Neural cell (in vitro differentiated cells): ENCODE data around the gene SLC16A4. TPM values are rescaled to one million over a fixed set of nuclear protein-coding genes. Genes with fewer than 3 reads are reported as not detected.

ENCODE experiments used
- H2AFZ ChIP-seq: fragments of 200-600, 300-800 bp; sonication (generic), shearing (Covaris generic); 2 replicates; pipeline ENCODE4 v1.6.0; 2014; ENCODE audit warnings: low read depth, mild to moderate bottlenecking, antibody characterized with exemption, low read length, moderate library complexity
- H3F3A ChIP-seq: fragments of 200-600 bp; shearing (Covaris generic); 2 replicates; pipeline ENCODE4 v1.6.1; 2016; ENCODE audit warnings: mild to moderate bottlenecking, moderate library complexity, mixed read lengths, antibody characterized with exemption, low read length; ENCODE audit not compliant: insufficient read depth, poor library complexity, severe bottlenecking
- H3K27ac ChIP-seq: fragments of 200-600, 300-800 bp; sonication (generic), shearing (Covaris generic); 2 replicates; pipeline ENCODE4 v1.5.1; 2014; ENCODE audit warnings: mild to moderate bottlenecking, low read length, moderate library complexity
- H3K27me3 ChIP-seq: fragments of 300-800, 200-600 bp; sonication (generic), shearing (Covaris generic); 2 replicates; pipeline ENCODE4 v1.6.0; 2014; ENCODE audit warnings: mild to moderate bottlenecking, low read depth, low read length, moderate library complexity; ENCODE audit not compliant: insufficient read depth
- H3K36me3 ChIP-seq: fragments of 300-800, 200-600 bp; sonication (generic), shearing (Covaris generic); 2 replicates; pipeline ENCODE4 v1.5.1; 2014; ENCODE audit warnings: mild to moderate bottlenecking, antibody characterized with exemption, low read length, moderate library complexity; ENCODE audit not compliant: insufficient read depth
- H3K4me2 ChIP-seq: fragments of 300-800, 200-600 bp; sonication (generic), shearing (Covaris generic); 2 replicates; pipeline ENCODE4 v1.6.0; 2014; ENCODE audit warnings: mild to moderate bottlenecking, low read length
- H3K4me3 ChIP-seq: fragments of 300-800, 200-600 bp; sonication (generic), shearing (Covaris generic); 2 replicates; pipeline ENCODE4 v1.5.1; 2014; ENCODE audit warnings: mild to moderate bottlenecking, low read length, moderate library complexity
- H3K79me2 ChIP-seq: fragments of 200-600 bp; shearing (Covaris generic); replicated peaks from 2 replicates; pipeline ENCODE4 v1.6.0; 2014; ENCODE audit warnings: mild to moderate bottlenecking, low read length, moderate library complexity; ENCODE audit not compliant: insufficient read depth
- H3K9ac ChIP-seq: fragments of 300-800, 200-600 bp; sonication (generic), shearing (Covaris generic); 2 replicates; pipeline ENCODE4 v1.6.1; 2016; ENCODE audit warnings: mild to moderate bottlenecking, low read length, mixed read lengths
- H3K9me2 ChIP-seq: fragments of 200-600 bp; shearing (Covaris generic); 2 replicates; pipeline ENCODE4 v1.6.1; 2016; ENCODE audit warnings: mild to moderate bottlenecking, low read length, mixed read lengths; ENCODE audit not compliant: insufficient read depth
- H3K9me3 ChIP-seq: fragments of 200-600, 300-800 bp; sonication (generic), shearing (Covaris generic); 2 replicates; pipeline ENCODE4 v1.6.1; 2016; ENCODE audit warnings: mild to moderate bottlenecking, mixed run types, low read length, moderate library complexity, mixed read lengths
- H4K20me1 ChIP-seq: fragments of 200-600 bp; shearing (Covaris generic); 2 replicates; pipeline ENCODE4 v1.6.1; 2016; ENCODE audit warnings: mild to moderate bottlenecking, mixed run types; ENCODE audit not compliant: insufficient read depth
- CTCF ChIP-seq: fragments of 450-650 bp; IDR thresholded peaks from 2 replicates; pipeline ENCODE4 v1.5.1; 2014; ENCODE audit warnings: antibody characterized with exemption, mild to moderate bottlenecking, moderate library complexity; ENCODE audit not compliant: poor library complexity, severe bottlenecking
- EP300 ChIP-seq: fragments of 450-650 bp; conservative IDR thresholded peaks from 2 replicates; pipeline ENCODE4 v1.6.1; 2014; ENCODE audit warnings: antibody characterized with exemption, mild to moderate bottlenecking, moderate library complexity; ENCODE audit not compliant: poor library complexity, severe bottlenecking
- EZH2 ChIP-seq: fragments of 200-600, 300-800 bp; shearing (Covaris generic), sonication (generic); IDR thresholded peaks from 2 replicates; pipeline ENCODE4 v1.6.1; 2014; ENCODE audit warnings: antibody characterized with exemption, low read length, borderline replicate concordance, mild to moderate bottlenecking; ENCODE audit not compliant: insufficient read depth, poor library complexity, severe bottlenecking
- MXI1 ChIP-seq: fragments of 450-650 bp; conservative IDR thresholded peaks from 2 replicates; pipeline ENCODE4 v1.6.1; 2014; ENCODE audit warnings: antibody characterized with exemption, mild to moderate bottlenecking; ENCODE audit not compliant: poor library complexity, severe bottlenecking
- POLR2AphosphoS5 ChIP-seq: IDR thresholded peaks from 2 replicates; pipeline ENCODE4 v1.6.1; 2012
- RAD21 ChIP-seq: fragments of 450-650 bp; conservative IDR thresholded peaks from 2 replicates; pipeline ENCODE4 v1.6.1; 2014; ENCODE audit warnings: antibody characterized with exemption, mild to moderate bottlenecking, moderate library complexity
- SMC3 ChIP-seq: fragments of 450-650 bp; conservative IDR thresholded peaks from 2 replicates; pipeline ENCODE4 v1.6.1; 2014; ENCODE audit warnings: antibody characterized with exemption, mild to moderate bottlenecking, moderate library complexity; ENCODE audit not compliant: poor library complexity
- TAF1 ChIP-seq: IDR thresholded peaks from 2 replicates; pipeline ENCODE4 v1.6.1; 2012; ENCODE audit warnings: low read depth
- polyA plus RNA-seq: library from polyadenylated mRNA; depleted of rRNA; stranded (reverse); fragments of >200 nt; gene quantifications from 2 replicates; pipeline ENCODE4 v1.2.3, GENCODE V29; 2014
- TF ChIP-seq, protein P1 (sequence below): IDR thresholded peaks from 2 replicates; pipeline ENCODE4 v1.6.1; 2012; ENCODE audit warnings: borderline replicate concordance

The SLC16A4 gene
- polyA plus RNA-seq, 1 donor from 2014 or later = 1.2 TPM

GRCh38 chr1:110420874-110421793, 30.3 kb upstream of the SLC16A4 start:
- Histone ChIP-seq H3K79me2 (no peaks in the 10 kb centered on the region), H3K27me3 (no peaks in the 10 kb centered on the region), H2AFZ (no peak overlapping the region), H3K27ac (no peak overlapping the region), H3K9ac (no peak overlapping the region), H3F3A (no peaks in the 10 kb centered on the region), H3K9me2 (no peaks in the 10 kb centered on the region), H3K4me3 (no peak overlapping the region), H4K20me1 (no peaks in the 10 kb centered on the region), H3K36me3 (no peaks in the 10 kb centered on the region), H3K9me3 (no peaks in the 10 kb centered on the region), H3K4me2 (no peak overlapping the region)
- TF ChIP-seq EZH2 (no peak), MXI1 (no peak), POLR2AphosphoS5 (no peak), RAD21 (no peak), CTCF (no peak), TAF1 (no peak)

GRCh38 chr1:110420023-110420662, 29.3 kb upstream of the SLC16A4 start:
- TF ChIP-seq SMC3 (no peak), TAF1 (no peak), RAD21 (no peak), POLR2AphosphoS5 (no peak), CTCF (no peak), EP300 (no peak), MXI1 (no peak), EZH2 (no peak)
- TF ChIP-seq, protein P1, sequence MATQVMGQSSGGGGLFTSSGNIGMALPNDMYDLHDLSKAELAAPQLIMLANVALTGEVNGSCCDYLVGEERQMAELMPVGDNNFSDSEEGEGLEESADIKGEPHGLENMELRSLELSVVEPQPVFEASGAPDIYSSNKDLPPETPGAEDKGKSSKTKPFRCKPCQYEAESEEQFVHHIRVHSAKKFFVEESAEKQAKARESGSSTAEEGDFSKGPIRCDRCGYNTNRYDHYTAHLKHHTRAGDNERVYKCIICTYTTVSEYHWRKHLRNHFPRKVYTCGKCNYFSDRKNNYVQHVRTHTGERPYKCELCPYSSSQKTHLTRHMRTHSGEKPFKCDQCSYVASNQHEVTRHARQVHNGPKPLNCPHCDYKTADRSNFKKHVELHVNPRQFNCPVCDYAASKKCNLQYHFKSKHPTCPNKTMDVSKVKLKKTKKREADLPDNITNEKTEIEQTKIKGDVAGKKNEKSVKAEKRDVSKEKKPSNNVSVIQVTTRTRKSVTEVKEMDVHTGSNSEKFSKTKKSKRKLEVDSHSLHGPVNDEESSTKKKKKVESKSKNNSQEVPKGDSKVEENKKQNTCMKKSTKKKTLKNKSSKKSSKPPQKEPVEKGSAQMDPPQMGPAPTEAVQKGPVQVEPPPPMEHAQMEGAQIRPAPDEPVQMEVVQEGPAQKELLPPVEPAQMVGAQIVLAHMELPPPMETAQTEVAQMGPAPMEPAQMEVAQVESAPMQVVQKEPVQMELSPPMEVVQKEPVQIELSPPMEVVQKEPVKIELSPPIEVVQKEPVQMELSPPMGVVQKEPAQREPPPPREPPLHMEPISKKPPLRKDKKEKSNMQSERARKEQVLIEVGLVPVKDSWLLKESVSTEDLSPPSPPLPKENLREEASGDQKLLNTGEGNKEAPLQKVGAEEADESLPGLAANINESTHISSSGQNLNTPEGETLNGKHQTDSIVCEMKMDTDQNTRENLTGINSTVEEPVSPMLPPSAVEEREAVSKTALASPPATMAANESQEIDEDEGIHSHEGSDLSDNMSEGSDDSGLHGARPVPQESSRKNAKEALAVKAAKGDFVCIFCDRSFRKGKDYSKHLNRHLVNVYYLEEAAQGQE = no peak
- Histone ChIP-seq H3F3A (no peaks in the 10 kb centered on the region), H4K20me1 (no peaks in the 10 kb centered on the region), H3K4me2 (no peak overlapping the region), H3K9me2 (no peaks in the 10 kb centered on the region), H3K4me3 (no peak overlapping the region), H3K36me3 (no peaks in the 10 kb centered on the region), H2AFZ (no peak overlapping the region), H3K9ac (no peak overlapping the region), H3K79me2 (no peaks in the 10 kb centered on the region), H3K27me3 (no peaks in the 10 kb centered on the region), H3K9me3 (no peaks in the 10 kb centered on the region), H3K27ac (no peak overlapping the region)
